ENCODE results near the gene DNAH17.

Gene DNAH17

DNA sequence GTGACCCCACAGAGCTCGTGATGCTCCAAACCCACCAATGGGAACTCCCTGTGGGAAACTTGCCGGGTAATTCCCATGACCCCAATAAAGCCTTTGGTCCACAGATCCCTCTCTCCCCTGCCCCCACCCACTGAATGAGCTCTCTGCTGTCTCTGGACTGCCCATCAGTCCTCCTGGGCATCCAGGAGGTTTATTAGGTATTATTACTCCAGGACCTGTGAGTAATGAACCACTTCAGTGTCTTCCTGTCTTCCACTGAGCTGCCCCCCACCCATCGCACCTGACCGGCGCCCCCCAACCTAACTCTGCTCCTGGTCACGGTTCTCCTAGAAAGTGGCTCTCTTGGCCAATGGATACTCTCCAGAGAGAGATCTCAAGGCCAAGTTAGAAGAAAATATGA is 28.7 kb upstream of the DNAH17 start:
- DNase-seq: no peak

DNA sequence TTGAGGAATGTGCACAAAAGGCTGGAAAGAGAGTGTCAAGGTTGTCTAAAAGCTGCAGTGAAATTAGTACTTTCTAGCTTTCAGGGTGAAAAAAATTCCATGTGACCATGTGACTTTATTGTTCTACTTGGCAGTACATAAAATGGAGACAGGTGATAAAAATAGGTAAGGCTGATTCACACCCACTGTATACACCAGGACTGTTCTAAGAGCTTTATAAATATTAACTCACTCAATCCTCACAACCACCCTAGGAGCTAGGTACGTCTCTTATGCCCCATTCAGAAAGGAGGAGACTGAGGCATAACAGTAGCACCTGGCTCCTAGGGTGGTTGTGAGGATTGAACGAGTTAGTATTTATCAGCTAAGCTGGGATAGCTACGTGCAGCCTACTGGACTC is 28.2 kb upstream of the DNAH17 start:
- DNase-seq: no peak

DNA sequence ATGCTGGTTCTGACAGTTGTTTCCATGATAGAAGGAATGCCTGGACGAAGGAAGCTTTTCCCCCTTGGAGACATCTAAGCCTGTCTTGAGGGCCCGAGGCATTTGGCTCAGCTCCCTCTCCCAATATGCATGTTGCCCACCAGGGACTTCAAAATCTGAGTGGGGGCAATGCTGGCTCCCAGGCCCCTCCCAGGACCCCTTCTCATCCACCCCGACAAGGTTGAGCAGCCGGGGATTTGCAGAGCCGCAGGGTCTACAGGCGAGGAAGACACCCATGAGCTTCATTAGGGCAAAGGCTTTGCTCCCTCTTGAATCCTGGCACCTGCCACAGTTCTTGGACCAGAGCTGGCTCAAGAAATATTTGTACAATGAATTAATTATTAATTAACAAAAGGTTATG is 25.1 kb upstream of the DNAH17 start:
- no peak for DNase-seq

DNA sequence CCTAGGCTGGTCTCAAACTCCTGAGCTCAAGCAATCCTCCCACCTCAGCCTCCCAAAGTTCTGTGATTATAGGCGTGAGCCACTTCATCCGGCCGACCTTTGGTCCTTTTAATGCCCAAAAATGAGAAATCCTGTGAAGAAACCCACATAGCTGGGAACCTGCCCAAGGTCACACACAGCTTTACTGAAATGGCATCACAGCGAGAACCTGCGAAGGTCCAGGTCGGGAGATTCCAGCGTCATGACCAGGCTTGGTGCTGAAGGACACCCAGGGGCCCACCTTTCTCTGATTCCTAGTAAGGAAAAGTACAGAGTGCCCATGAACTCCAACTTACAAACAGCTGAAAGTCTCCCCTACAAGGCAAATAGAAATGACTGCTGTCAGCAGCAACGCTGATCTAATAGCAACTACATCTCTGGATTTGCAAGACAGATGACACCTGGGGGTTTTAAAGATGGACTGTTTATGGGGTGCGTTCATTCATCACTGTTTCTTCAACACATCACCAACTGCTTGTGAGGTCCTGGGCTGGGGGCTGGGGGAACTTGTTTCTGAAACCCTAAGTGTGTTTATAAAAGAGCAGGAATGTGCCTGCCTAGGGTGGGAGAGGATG is 24.5 kb upstream of the DNAH17 start:
- no peak for DNase-seq

DNA sequence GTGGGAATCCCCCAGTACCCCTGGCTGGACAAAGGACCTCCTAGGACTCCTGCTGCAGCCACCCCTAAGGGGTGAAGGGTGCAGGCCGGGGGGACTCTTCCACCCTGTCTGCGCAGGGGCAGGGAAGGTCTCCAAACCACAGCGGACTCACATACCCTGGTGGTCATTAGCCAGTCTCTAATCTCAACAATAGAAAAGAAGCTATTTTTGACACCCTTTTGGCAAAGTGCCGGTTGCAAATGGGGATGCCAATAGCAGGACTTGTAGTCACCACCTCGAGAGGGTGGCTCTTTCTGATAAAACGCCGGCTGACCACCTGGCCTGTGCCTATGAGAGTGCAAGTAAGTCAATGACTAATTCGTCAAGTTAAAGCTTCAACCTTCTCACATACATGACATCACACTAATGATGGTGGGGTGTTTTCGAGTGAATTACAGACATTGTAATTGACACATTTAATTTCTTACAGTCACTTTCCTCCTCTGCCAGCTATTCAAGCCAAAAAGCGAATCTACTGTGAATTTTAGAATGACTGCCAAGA is 23.1 kb upstream of the DNAH17 start:
- DNase-seq: no peak

DNA sequence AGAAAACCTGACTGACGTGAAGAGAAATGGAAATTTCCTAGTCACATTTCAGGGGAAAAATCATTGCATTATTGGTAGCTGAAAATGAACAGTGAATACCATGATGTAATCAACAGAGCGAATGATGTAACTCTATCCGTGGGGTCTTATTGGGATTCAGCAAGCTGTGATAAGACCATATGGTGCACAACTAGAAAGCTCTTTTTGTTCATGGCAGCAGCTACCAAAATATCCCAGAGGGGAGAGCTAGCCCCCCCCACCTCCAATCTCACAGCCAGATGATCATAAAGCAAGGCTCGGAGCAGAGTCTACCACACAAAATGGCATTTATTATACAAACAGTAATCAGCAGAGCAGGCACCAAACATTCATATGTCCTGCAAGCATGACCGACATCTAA is 22.2 kb upstream of the DNAH17 start:
- no peak for DNase-seq

DNA sequence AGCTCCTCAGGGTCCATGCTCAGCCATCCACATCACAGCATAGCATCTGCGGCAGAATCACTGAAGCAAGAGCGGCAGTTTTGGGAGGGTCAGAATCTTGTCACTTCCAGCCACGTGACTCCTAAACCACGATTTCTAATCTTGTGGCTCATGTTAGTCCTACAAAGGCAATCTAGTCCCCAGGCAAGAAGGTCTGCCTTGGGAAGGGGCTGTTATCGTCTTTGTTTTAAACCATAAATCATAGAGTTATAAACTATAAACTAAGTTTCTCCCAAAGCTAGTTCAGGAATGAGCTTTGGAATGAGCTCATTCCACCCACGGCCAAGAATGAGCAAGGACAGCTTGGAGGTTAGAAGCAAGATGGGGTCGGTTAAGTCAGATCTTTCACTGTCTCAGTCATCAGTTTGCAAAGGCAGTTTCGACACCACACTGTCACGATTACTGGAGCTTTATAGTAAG is 20.8 kb upstream of the DNAH17 start:
- no peak for DNase-seq

DNA sequence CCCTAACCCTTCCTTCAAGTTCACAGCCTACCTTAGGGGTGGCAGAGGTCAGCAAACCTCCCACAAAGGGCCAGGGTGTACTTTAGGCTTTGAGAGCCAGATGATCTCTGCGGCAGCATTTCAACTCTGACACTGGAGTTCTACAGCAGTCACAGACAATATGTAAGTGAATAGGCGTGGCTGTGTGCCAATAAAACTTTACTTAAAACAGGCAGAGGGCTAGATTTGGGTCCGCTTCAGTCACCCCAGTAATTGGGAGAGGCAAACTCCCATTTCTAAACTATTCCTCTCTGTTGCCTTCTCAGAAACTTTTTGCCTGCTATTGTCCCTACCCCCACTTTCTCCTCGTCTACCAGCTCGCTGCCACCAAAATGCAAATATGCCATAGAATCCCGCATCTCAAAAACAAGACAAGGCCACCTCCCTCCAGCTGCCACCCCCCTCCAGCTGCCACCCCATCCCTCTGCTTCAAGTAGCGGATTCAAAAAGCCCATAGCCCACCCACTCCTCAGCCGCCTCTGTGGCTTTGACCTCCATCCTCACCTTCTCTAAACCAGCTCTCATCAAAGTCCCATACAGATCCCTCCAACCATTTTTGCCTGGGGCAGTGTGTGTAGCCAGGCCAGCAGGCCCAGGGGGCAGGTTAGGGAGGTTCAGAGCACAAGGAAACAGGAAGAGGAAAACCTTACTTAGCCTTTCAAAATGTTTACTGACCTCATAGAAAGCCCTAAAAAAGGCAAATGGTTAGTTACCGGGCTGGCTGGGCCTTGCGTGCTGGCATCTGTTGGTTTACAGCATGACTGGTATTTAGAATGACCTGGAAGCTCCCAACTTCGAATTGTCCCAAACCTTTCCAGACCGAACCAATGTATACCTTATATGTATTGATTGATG is 19.9 kb upstream of the DNAH17 start:
- no peak for DNase-seq

DNA sequence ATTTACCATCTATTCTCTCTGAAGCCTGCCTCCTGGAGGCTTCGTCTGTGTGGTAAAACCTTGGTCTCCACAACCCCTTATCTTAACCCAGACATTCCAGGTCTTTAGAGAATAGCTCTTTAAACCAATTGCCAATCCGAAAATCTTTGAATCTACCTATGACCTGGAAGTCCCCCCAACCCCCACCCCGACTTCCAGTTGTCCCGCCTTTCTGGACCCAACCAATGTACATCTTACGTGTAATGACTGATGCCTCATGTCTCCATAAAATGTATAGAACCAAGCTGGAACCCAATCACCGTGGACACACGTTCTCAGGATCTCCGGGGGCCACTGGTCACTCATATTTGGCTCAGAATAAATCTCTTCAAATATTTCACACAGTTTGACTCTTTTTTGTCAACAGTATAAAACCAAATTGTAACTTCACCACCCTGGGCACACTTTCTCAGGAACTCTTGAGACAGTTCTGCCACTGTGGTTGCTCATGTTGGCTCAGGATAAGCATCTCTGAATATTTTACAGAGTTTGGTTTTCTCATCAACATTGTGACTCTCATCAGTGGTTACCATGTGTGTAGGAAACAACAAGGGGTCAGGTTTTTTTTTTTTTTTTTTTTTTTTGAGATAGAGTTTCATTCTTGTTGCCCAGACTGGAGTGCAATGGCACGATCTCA is 18.1 kb upstream of the DNAH17 start:
- DNase-seq: no peak

DNA sequence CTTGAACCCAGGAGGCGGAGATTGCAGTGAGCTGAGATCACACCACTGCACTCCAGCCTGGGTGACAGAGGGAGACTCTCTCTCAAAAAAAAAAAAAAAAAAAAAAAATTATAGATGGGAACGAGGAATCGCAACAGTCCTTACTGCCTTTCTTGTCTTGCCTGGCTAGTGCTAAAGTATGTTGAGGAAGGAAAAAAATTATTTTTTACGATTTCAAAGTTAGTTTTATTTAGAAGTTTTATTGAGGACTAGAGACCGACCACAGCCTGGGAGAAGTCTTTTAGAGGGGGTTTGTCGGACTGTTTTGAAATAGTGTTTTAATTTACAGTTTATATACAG is 15.8 kb upstream of the DNAH17 start:
- no peak for DNase-seq

DNA sequence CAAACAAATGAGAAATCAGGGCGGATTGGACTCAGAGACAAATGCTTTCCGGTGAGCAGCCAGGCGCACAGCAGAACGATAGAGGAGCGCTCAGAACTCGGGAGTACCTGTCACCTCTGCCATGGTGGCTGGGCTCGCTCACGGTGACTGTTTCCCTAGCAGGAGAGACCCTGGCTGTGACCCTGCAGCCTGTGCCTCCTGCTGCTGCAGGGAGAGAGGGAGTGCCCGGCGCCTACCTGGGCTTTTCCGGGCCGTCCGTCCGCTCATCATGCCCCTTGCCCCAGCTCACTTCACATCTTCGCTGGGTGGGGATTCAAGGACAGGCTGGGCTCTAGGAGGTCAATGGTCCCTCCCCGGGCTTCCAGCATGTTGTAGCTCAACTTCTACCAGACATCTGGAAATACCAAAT is 14.1 kb upstream of the DNAH17 start:
- DNase-seq: no peak

DNA sequence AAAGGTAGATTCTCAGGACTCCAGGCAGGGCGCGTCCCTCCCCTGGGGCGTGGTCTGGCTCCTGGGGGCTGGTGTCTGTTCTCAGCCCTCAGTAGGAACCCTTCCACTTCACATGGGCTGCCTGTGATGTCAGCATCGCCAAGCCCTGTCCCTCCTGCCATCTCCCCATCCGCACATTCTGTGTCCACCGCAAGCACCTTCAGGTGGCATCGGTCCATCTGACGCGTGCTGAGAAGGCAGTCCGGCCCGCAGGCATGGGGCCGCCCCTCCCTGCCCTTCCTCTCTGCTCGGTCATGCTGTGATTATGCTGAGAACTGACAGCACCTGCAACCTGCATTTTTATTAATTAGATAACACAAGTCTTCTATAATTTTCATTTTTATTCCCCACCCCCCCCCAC is 12.7 kb upstream of the DNAH17 start:
- DNase-seq: no peak

DNA sequence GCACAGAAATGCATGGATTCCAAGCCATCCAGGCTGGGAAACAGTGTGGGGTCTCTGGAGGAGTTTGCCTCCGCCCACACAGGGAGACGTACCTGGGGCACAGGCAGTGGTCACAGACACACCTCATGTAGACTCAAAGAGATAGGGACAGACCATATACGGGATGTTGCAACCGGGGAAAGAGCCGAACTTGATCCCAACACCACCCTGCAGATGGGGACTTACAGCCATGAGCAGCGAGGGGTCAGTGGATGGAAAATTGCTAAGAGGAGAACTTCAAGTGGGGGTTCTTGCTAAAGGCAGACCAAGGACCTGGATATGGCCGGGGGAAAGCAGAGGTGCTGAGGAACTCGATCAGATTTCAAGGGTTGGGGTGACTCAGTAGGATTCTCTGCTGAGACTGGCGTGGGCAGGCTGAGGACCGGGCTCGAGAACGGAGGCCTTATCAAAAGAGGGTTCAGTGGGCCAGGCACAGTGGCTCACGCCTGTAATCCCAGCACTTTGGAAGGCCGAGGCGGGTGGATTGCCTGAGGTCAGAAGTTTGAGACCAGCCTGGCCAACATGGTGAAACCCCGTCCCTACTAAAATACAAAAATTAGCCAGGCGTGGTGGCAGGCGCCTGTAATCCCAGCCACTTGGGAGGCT is 12.0 kb upstream of the DNAH17 start:
- DNase-seq: no peak

DNA sequence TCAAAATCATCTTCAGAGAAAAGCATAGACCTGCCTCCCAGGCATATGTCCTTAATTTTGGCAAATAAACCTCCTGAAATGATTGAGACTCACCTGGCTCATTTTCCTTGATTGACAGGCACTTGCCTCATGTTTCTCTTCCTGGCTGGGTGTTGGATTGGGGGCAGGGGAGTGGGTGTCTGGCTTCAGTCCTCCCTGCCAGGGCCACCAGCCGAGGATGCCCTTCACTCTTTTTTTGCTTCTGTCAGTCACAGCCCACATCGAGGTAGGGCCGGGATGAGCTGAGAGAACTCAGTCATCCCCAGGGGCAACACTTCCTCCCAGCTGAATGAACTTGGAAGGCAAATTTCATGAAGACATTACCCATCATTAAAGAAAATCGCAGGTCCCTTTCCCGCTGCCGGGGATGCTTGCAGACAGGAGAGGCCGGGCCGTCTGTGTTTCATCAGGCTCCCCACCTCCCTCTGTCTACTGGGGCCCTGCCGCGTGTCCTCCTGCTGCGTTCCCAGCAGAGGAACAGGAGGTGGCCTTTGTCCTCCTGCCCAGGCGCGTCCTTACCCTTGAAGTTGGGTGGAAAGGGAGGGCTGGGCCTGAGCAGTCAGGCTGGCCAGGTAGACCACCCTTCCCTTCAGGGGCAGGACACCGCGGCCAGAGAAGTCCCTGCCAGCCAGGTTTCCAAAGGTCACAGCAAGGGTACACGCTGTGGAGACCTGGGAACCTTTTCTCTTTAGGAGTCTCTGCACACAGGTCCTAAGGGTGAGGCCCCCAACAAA is 11.2 kb upstream of the DNAH17 start:
- no peak for DNase-seq

DNA sequence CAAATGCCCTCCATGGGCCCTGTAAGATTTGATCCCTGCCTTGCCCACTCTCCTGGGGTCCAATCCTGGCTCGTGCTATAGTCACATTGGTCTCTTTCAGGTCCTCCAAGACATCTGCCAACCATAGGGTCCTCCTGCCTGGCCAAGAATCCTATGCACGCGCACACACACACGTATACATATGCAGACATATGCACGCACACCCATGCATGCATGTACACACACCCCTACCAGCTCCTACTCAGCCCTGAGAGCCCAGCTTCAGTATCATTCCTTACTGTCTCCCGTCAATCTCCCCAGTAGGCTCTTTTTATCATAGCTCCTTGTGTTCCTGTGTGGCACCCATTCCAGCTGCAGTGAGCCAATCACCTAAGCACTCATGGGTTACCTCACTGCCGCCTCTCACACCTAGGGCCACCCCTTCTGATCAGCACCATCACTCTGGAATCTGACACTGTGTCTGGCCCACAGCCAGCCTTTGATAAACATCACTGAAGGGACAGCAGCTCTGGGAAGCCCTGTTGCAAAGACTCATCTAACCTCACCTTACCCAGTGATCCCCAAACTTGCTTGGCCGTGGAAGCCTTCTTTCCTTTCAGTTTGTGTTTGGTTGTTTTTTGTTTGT is 7.9 kb upstream of the DNAH17 start:
- no peak for DNase-seq

DNA sequence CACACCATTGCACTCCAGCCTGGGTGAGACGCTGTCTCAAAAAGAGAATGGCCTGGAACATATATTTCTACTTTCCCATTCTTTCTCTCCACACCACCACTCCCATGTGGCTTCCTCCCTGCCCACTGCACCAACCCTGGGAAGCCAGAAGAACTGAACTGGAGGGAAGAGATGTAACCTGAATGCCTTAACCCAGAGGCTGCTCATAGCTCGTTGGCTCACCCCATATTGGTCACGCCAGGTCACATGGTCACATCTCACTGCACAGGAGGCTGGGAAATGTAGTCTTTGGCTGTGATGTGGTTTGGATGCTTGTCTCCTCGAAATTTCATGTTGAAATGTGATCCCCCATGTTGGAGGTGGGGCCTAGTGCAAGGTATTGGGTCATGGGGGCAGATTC is 5.9 kb upstream of the DNAH17 start:
- no peak for DNase-seq

DNA sequence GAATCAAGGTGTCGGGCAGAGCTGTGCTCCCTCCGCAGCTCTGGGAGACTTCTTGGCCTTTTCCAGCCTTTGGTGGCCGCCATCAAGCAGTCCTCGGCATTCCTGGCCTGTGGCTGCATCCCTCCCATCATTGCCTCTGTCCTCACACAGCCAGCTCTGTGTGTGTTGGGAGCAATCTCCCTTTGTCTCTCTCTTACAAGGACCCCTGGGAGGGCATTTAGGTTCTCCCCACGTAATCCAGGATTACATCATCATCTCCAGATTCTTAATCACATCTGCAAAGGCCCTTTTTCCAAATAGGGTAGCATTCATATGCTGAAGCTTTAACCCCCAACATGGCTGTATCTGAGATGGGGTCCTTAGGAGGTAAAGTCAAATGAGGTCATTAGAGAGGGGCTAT is 4.1 kb upstream of the DNAH17 start:
- DNase-seq: no peak

DNA sequence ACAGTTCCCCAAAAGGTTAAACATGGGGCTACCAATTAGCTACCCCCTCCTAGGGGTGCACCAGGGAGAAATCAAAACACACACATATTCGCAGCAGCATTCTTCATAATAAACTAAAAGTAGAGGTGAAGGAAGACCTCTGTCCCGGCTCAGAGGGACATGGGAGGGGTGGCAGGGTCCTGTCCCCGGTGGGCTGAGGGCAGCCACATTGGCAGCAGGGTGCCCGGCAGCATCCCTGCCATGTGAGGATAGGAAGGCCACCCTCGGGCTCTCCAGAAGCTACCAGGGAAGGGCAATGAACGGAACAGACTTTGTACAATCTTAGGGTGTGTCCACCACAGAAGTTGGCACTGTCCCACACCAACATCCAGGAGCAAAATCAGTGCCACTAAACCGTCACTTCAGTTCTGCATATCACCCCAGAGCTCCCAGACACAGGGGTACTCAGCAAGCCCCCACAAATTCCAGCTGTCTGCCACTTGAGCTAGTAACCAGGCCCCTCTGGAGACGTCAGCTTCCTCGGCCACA is 3.1 kb upstream of the DNAH17 start:
- DNase-seq: no peak

DNA sequence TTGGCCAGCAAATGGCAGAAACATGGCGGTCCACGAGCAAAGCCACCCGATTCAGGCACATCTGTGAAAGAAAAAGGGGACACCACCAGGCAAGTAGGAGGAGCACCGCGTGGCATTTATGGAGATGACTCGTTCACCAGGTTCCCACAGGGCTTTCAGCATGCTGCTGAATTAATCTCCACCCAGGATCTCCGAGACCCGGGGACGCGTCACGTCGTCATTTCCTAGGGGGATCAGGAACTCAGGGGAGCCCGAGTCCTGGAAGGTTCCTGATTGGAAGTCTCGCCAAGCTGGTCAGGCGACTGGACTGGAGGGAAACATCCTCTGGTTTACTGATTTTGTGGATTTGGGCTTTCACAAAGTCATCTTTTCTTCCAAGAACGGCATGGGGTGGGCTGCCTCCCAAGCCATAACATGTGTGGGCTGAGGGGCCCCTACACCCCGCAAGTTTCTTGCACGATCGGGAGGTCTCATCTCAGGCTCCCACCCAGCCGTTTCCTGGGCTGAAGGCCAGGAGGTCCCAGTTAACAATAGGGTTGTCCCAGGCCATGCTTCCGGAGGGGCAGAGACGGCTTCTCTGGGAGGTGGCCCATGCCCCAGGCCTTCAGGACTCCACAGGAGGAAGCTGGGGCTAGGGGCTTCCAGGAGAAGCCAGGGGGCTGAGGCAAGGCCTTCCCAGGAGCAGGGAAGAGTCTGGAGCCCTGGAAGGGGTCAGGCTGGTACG is 645 bp downstream of the DNAH17 start:
- no peak for DNase-seq

DNA sequence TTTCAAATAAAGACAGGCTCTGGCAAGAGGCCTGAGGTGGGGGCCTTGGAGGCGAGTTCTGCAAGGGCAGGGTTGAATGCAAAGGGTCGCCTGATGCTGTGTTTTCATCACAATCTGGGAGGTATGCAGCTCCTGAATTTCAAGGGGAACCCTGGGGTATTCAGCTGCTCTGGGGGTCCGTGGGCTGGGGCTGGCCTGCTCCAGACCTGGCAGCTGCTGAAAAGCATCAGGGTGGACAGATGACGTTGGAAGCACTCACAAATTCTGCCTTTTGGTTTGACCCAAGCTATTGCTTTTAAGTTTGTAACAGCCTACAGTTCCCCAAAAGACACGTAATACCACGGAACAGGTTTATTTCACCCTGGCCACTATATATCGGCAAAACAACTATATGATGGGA is 1.3 kb downstream of the DNAH17 start:
- no peak for DNase-seq

DNA sequence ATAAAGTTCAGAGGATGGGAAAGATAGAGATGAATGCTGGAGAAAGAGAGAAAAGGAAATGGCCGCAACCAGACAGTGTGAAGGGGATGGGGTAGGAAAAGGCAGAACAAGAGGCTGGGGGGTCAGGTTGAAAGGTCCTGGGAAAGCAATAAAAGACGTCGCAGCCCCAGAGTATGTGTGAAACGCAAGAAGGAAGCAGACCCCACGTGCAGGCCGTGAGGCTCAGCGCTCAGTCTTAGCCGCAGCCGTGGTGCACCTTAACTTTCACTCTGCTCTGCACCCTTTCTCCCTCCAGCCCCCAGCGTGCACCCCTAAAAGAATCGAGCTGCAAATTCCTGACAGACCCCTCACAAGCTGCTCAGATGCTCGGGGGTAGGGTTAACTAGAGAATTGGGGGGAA is 1.9 kb downstream of the DNAH17 start:
- DNase-seq: no peak
